HG03565 (cell line): ENCODE measurements around the gene ZNF483.
"Not testable (repeated sequence)": the region's sequence is repeated elsewhere in the genome, so short reads cannot be mapped to it uniquely, and the experiment has no call there.

Experiments used
- ATAC-seq: cut with Tn5 transposase; IDR thresholded peaks from one replicate; pipeline ENCODE4 v1.9.1; 2021; ENCODE audit warnings: mild to moderate bottlenecking, moderate library complexity; ENCODE audit not compliant: unreplicated experiment

ZNF483 gene

DNA sequence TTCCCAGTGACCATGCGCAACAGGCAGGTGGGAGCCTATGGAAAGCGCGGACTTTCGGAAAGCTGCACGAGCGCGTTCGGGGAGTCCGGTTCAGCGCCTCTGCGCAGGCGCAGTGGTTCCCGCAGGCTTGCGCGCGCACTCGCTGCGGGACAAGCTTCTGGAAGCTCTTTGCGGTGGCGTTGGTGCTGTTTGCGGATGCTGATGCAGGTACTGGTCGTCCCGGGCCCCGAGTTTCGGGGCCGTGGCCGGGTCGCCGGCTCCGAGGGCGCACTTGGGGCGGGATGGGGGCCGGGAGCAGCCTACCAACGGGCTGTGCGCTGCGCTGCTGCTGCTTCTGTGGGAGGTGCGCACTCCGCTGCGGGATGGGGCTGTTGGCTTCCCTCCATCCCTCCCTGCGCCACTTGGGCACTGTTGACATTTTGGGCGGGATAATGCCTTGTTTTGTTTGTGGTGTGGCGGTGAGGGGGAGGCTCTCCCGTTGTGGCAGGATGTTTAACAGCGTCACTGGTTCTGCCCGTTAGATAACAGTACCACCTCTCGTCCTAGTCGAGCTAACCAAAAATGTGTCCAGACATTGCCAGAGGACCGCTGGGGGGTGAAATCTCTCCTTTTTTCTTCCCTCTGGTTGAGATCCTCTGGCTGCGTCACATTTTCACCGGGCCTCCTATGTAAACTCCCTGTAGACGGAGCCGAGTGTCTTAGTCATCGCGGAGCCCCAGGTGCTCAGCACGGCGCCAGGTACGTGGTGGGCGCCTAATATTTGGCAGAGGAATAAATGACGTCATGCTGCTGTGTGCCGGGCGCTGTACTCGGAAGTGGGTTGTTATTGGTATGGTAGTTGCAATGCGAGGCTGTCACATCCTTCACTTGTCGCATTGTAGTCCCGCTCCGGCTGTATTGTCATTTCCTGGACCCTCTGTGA lies at the start of gene ZNF483:
Gene ZNF483, plus strand, starts transcription at position 124 of the 922 bp plus-strand sequence. CDS start 2,217 bp downstream, outside the sequence.
- no peak for ATAC-seq

GRCh38 chr9:111475195-111475594 lies 49.8 kb upstream of the ZNF483 start:
- no peak for ATAC-seq

DNA sequence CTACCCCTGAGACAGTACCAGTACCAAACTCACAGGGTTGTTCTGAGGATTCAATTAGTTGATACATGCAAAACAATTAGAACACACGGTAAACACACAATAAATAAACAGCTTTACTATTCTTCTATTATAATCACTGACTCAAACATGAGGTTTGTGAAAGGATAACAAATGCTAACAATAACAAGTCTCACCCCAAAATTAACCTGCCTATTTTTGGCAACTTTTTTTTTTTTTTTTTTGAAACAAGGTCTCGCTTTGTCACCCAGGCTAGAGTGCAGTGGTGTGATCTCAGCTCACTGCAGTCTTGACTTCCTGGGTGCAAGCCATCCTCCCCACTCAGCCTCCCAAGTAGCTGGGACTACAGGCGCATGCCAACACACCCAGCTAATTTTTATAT lies 47.3 kb upstream of the ZNF483 start:
- ATAC-seq = no peak

DNA sequence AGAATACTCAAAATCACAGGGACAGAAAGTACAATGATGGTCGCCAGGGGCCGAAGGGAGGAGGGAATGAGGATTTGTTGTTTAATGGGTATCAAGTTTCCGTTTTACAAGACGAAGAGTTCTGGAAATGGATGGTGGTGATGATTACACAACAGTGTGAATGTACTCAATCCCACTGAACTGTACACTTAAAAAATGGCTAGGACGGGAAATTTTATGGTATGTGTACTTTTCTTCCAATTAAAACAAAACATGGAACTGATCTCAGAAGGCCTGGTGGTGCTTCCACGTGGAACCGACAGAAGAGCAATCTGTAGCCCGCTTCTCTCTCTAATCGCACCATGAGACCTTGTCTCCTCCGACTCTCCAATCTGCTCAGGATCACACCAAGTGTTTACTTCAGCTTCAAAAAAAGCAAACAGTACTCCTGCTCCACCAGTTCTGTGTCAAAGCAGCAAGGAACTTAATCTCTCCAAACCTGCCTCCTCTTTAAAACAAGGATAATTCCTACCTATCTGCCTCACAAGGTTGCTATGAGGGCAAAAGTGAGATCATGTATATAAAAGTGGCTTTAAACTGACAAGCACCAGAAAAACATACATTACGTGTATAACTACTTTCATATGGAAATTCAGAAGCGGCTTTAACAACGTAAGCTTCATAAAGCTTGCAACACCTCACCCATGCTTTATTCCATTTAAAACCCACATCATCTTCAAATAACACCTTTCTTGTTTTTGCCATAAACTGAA lies 42.9 kb upstream of the ZNF483 start:
- no peak for ATAC-seq

DNA sequence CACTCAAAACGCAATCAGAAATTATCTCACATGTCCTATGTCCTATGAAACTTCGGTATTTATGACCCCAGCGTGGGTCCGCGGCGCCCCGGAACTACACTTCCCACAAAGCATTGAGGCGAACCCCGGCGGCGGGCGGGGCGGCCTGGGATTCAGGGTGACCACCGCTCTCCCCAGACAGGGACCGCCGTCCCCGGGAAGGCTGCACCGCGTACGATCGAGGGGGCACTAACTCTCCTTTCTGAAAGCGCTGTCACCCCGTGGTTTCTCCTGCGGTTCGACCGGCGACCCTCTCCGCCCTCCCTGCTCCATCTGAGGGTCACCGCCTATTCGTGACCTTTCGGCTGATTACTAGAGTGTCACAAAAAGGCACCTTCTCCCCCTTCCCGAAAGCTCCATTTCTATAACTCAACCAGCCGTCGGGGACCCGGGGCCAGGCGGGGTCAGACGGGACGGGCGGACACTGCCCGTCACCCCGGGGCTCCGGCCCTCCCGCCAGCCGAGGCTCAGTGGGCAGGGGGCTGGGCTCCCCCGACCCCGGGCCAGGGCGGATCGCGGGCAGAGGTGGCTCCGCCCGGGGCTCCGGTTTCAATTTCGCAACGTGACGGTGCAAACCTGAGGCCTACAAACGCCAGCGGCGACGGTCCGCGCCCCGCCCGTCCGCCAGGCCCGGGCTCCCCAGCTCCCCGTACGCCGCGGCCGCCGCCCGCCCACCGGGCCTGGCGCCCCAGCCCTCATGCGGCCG lies 42.1 kb upstream of the ZNF483 start:
- peak; percentile 41 for ATAC-seq

GRCh38 chr9:111483439-111483857 lies 41.5 kb upstream of the ZNF483 start:
- ATAC-seq = peak; percentile 30

DNA sequence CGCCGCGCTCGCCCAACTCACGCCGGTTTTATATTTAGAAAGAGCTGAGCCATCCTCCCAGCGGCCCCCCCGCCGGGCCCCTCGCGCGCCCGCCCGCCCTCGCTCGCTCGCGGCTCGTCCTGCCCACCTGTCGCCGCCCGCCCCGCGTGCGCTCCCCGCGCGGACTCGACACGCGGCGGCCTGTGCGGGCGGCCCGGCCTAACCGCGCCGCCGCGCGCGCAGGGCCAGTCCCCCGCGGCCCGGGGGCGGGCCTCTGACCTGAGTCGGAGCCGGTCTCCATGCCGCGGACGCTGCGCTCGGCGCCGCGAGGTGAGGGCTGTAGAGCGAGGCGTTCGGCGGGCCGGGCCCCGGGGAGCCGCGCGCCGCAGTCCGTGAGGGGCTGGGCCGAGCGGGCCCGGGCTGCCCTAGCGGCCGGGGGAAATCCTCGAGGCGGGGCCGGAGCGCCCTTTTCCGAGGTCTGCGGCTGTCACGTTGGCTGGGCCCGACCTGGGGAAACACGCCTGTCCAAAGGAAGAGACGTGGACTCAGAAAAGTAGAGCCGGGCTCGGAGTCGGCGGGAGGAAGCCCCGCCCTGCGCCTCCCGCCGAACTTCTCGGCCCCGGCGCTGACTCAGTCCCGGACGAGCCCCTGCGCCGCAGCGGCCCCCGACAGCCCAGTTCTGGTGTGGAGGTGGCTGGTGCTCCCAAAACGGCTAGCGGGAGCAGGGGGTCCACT lies 41.0 kb upstream of the ZNF483 start, which contains the start of gene ECPAS:
Gene ECPAS, minus strand, starts transcription at position 526 of the 714 bp plus-strand sequence. CDS start 11,465 bp downstream, outside the sequence.
- ATAC-seq = peak; percentile 36

GRCh38 chr9:111484572-111484894 lies 40.4 kb upstream of the ZNF483 start:
- ATAC-seq = no peak

GRCh38 chr9:111497196-111497595 lies 27.8 kb upstream of the ZNF483 start:
- ATAC-seq = not testable (repeated sequence)

- no peak for ATAC-seq
Measured at GRCh38 chr9:111501005-111501562, 23.9 kb upstream of the ZNF483 start.

- ATAC-seq = no peak
Measured at GRCh38 chr9:111501648-111502047, 23.3 kb upstream of the ZNF483 start.

- ATAC-seq = no peak
Measured at GRCh38 chr9:111502506-111502905, 22.5 kb upstream of the ZNF483 start.

GRCh38 chr9:111511581-111511980 lies 13.4 kb upstream of the ZNF483 start:
- not testable (repeated sequence) for ATAC-seq

GRCh38 chr9:111514967-111515366 lies 10.0 kb upstream of the ZNF483 start:
- no peak for ATAC-seq

- no peak for ATAC-seq
Measured at GRCh38 chr9:111516061-111516465, 8.9 kb upstream of the ZNF483 start.

DNA sequence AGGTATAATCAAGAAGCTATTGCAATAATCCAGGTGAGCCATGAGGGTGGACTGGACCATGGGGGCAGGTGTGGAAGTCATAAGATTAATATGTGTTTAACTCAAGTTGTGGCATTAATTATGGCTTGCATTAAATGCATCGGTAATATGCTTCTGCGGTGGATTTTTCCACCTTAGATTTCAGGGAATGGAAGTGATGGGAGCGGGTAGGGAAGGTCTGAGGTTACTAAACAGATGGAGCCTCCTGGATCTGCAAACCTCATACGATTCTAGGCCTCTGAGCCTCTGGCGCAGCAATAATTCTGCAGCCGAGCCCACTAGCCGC lies 286 bp upstream of the ZNF483 start:
- no peak for ATAC-seq

GRCh38 chr9:111527347-111527746 lies 2.4 kb downstream of the ZNF483 start:
- ATAC-seq = no peak

GRCh38 chr9:111529787-111530186 lies 4.8 kb downstream of the ZNF483 start:
- ATAC-seq = no peak

GRCh38 chr9:111531716-111532115 lies 6.7 kb downstream of the ZNF483 start:
- ATAC-seq = no peak

- ATAC-seq = no peak
Measured at GRCh38 chr9:111533099-111533790, 8.3 kb downstream of the ZNF483 start.
